AG04449 (cell line): ENCODE results near the gene JAM3.

Experiments used
- CTCF ChIA-PET: fragments of 350-600 bp; formaldehyde crosslinking; extraction: SDS; loops from one replicate; lab custom pipeline; 2021; ENCODE audit warnings: antibody characterized with exemption; lab: Yijun Ruan, JAX
- POLR2A ChIA-PET: fragments of 400-600, 350-600 bp; formaldehyde crosslinking; extraction: SDS; loops from one replicate; lab custom pipeline; 2020; ENCODE audit warnings: antibody characterized with exemption, inconsistent platforms; lab: Yijun Ruan, JAX
- DNase-seq: peaks from one replicate; pipeline ENCODE4 v3.0.0-alpha.2; 2010; ENCODE audit warnings: low read depth, low spot score
- H3K4me3 ChIP-seq: 2 replicates; pipeline ENCODE4 v1.5.1; 2011; ENCODE audit warnings: low read depth, mild to moderate bottlenecking, control low read depth, low read length
- CTCF ChIP-seq: IDR thresholded peaks from one replicate; pipeline ENCODE4 v1.5.1; 2011; ENCODE audit warnings: mild to moderate bottlenecking, moderate library complexity, low read length, control low read depth, inconsistent platforms; ENCODE audit not compliant: insufficient read depth; ENCODE audit errors: missing control alignments

Gene JAM3

GRCh38 chr11:134131628-134132244 is 62.9 kb downstream of the JAM3 start:
- CTCF ChIA-PET: interaction anchor here (2.4 to 2.9 kb wide), 2 partner anchors 9 to 81 kb away, joined by 14 to 23 read pairs; no protein-coding TSS in a partner anchor
- no peak overlapping the region for H3K4me3 ChIP-seq
- no peak for TF ChIP-seq CTCF
- no peak for DNase-seq
- POLR2A ChIA-PET: no interaction called here

- ChIA-PET POLR2A (no interaction called here), CTCF (interaction anchor here (0.6 to 2.9 kb wide), 3 partner anchors 79 to 1783 kb away, joined by 3 to 14 read pairs (median 3); no protein-coding TSS in a partner anchor)
- no peak overlapping the region for H3K4me3 ChIP-seq
- no peak for TF ChIP-seq CTCF
- DNase-seq: no peak
Measured at GRCh38 chr11:134132808-134133207, 63.9 kb downstream of the JAM3 start.

- no peak for DNase-seq
- ChIA-PET CTCF (interaction anchor here (0.6 to 2.9 kb wide), 4 partner anchors 72 to 83 kb away, joined by 3 to 14 read pairs (median 4); no protein-coding TSS in a partner anchor), POLR2A (interaction anchor here (0.6 kb wide), 1 partner anchor 65 kb away, joined by 3 read pairs; the partner anchor contains the start of gene JAM3)
- H3K4me3 ChIP-seq: no peak overlapping the region
- TF ChIP-seq CTCF: no peak
Measured at GRCh38 chr11:134134167-134134566, 65.3 kb downstream of the JAM3 start.

- no peak for DNase-seq
- CTCF ChIA-PET: interaction anchor here (0.7 to 6.7 kb wide), 22 partner anchors 8 to 212 kb away, joined by 3 to 219 read pairs (median 5); no protein-coding TSS in a partner anchor
- TF ChIP-seq CTCF: no peak
- POLR2A ChIA-PET: no interaction called here
- H3K4me3 ChIP-seq: no peak overlapping the region
Measured at GRCh38 chr11:134138376-134138775, 69.5 kb downstream of the JAM3 start.

- no peak for DNase-seq
- ChIA-PET CTCF (interaction anchor here (0.6 to 6.7 kb wide), 37 partner anchors 9 to 220 kb away, joined by 3 to 219 read pairs (median 5); partner anchors contain the start of gene JAM3), POLR2A (no interaction called here)
- no peak for TF ChIP-seq CTCF
- H3K4me3 ChIP-seq: no peak overlapping the region
Measured at GRCh38 chr11:134139303-134139872, 70.5 kb downstream of the JAM3 start.

GRCh38 chr11:134139873-134140331 is 71.0 kb downstream of the JAM3 start:
- peak; percentile 77 for TF ChIP-seq CTCF
- no peak overlapping the region for H3K4me3 ChIP-seq
- POLR2A ChIA-PET: no interaction called here
- CTCF ChIA-PET: interaction anchor here (0.7 to 6.7 kb wide), 27 partner anchors 9 to 217 kb away, joined by 3 to 219 read pairs (median 7); partner anchors contain the start of gene JAM3
- no peak for DNase-seq
